ENCODE data around the gene COTL1. TPM values are rescaled to one million over a fixed set of nuclear protein-coding genes. Genes with fewer than 3 reads are reported as not detected.

Gene COTL1
- total RNA-seq, 1 experiment from 2014 or later = 34.1 TPM

DNA sequence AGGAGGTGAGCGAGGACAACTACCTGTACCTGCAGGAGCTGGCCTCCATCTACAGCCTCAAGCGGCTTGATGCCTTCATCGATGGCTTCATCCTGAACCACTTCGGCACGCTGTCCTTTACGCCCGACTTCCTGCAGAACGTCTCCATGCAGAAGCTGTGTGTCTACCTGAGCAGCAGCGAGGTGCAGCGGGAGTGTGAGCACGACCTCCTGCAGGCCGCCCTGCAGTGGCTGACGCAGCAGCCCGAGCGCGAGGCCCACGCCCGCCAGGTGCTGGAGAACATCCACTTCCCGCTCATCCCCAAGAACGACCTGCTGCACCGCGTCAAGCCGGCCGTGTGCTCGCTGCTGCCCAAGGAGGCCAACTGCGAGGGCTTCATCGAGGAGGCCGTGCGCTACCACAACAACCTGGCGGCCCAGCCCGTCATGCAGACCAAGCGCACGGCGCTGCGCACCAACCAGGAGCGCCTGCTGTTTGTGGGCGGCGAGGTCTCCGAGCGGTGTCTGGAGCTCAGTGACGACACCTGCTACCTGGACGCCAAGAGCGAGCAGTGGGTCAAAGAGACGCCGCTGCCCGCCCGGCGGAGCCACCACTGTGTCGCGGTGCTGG lies 39.5 kb upstream of the COTL1 start:
- TF ChIP-seq EZH2 (IDR thresholded peaks at IDR 0.05; ENCODE audit: borderline replicate concordance, low read depth, low read length, poor library complexity, severe bottlenecking) = no peak
- TF ChIP-seq, protein P1, sequence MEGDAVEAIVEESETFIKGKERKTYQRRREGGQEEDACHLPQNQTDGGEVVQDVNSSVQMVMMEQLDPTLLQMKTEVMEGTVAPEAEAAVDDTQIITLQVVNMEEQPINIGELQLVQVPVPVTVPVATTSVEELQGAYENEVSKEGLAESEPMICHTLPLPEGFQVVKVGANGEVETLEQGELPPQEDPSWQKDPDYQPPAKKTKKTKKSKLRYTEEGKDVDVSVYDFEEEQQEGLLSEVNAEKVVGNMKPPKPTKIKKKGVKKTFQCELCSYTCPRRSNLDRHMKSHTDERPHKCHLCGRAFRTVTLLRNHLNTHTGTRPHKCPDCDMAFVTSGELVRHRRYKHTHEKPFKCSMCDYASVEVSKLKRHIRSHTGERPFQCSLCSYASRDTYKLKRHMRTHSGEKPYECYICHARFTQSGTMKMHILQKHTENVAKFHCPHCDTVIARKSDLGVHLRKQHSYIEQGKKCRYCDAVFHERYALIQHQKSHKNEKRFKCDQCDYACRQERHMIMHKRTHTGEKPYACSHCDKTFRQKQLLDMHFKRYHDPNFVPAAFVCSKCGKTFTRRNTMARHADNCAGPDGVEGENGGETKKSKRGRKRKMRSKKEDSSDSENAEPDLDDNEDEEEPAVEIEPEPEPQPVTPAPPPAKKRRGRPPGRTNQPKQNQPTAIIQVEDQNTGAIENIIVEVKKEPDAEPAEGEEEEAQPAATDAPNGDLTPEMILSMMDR (conservative IDR thresholded peaks at IDR 0.05; ENCODE audit: low read depth, low read length) = no peak
- DNase-seq (ENCODE audit: low spot score) = no peak
- Histone ChIP-seq H3K27me3 (replicated peaks; ENCODE audit: insufficient read depth, low read depth, low read length, poor library complexity) (no peaks in the 10 kb centered on the region), H3K9me3 (ENCODE audit: low read depth, low read length, poor library complexity, severe bottlenecking) (no peaks in the 10 kb centered on the region), H3K4me1 (ENCODE audit: insufficient read depth, low read length, poor library complexity, severe bottlenecking) (no peaks in the 10 kb centered on the region), H3K27ac (ENCODE audit: low read depth, low read length, poor library complexity, severe bottlenecking) (no peak overlapping the region), H3K4me3 (ENCODE audit: low read depth, low read length, poor library complexity, severe bottlenecking) (no peak overlapping the region), H3K36me3 (ENCODE audit: insufficient read depth, low read length, poor library complexity, severe bottlenecking) (peaks cover 42% of the 10 kb centered on the region)
- POLR2A ChIA-PET (ENCODE audit: low non-redundant PET) = no interaction called here
- BruUV-seq (replicated peaks) = no TSS peak
- CTCF ChIA-PET = interaction anchor here (0.6 kb wide), 1 partner anchor 15 kb away, joined by 7 read pairs; no protein-coding TSS in a partner anchor
- intact Hi-C loops (cut with micrococcal nuclease; ENCODE audit: unreplicated experiment) = no loop called here

DNA sequence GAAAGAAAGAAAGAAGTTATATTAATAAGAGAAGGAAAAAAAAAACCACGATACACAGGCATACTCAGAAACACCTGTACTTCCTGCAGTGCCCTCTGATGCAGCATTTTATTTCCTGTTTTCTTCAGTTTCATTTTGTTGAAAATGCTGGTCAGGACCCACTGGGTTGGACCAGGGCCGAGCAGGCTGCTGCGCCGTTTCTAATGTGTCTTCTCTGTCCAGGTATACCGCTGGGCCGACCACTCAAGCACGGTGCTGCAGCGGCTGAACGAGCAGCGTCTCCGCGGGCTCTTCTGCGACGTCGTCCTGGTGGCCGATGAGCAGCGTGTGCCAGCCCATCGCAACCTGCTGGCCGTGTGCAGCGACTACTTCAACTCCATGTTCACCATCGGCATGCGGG lies 38.8 kb upstream of the COTL1 start:
- no peak overlapping the region for H3K27ac ChIP-seq (ENCODE audit: low read depth, low read length, poor library complexity, severe bottlenecking)
- H3K27me3 ChIP-seq (replicated peaks; ENCODE audit: insufficient read depth, low read depth, low read length, poor library complexity) = no peaks in the 10 kb centered on the region
- BruUV-seq (replicated peaks) = no TSS peak
- ChIA-PET POLR2A (ENCODE audit: low non-redundant PET) (no interaction called here), CTCF (interaction anchor here (0.6 kb wide), 1 partner anchor 16 kb away, joined by 7 read pairs; no protein-coding TSS in a partner anchor)
- no peaks in the 10 kb centered on the region for H3K4me1 ChIP-seq (ENCODE audit: insufficient read depth, low read length, poor library complexity, severe bottlenecking)
- no peak for DNase-seq (ENCODE audit: low spot score)
- intact Hi-C loops (cut with micrococcal nuclease; ENCODE audit: unreplicated experiment) = no loop called here
- no peak for TF ChIP-seq EZH2 (IDR thresholded peaks at IDR 0.05; ENCODE audit: borderline replicate concordance, low read depth, low read length, poor library complexity, severe bottlenecking)
- TF ChIP-seq, protein P1 (conservative IDR thresholded peaks at IDR 0.05; ENCODE audit: low read depth, low read length) = no peak
- H3K36me3 ChIP-seq (ENCODE audit: insufficient read depth, low read length, poor library complexity, severe bottlenecking) = peaks cover 35% of the 10 kb centered on the region
- H3K4me3 ChIP-seq (ENCODE audit: low read depth, low read length, poor library complexity, severe bottlenecking) = no peak overlapping the region
- H3K9me3 ChIP-seq (ENCODE audit: low read depth, low read length, poor library complexity, severe bottlenecking) = no peaks in the 10 kb centered on the region

DNA sequence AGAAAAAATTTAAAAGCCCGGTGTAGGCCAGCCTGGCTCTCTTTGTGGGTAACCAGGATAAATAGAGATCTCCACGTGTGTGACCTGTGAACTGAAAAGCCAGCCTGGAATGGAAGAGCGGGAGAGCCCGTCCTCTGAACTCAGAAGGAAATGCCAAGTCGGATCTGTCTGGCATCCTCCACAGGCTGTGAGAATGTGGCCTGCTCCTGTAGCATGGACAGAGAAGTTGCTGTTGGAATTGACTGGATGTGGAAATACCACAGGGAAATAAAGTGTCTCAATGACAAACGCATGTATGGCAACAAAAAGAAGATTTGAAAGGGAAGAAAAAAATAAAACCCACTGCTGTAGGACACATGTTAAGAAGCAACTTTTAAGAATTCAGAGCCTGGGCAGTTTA lies 37.1 kb upstream of the COTL1 start:
- ChIA-PET CTCF (no interaction called here), POLR2A (ENCODE audit: low non-redundant PET) (no interaction called here)
- no peak overlapping the region for H3K4me3 ChIP-seq (ENCODE audit: low read depth, low read length, poor library complexity, severe bottlenecking)
- peaks cover 33% of the 10 kb centered on the region for H3K36me3 ChIP-seq (ENCODE audit: insufficient read depth, low read length, poor library complexity, severe bottlenecking)
- intact Hi-C loops (cut with micrococcal nuclease; ENCODE audit: unreplicated experiment) = no loop called here
- TF ChIP-seq, protein P1 (conservative IDR thresholded peaks at IDR 0.05; ENCODE audit: low read depth, low read length) = no peak
- no peak for TF ChIP-seq EZH2 (IDR thresholded peaks at IDR 0.05; ENCODE audit: borderline replicate concordance, low read depth, low read length, poor library complexity, severe bottlenecking)
- H3K27ac ChIP-seq (ENCODE audit: low read depth, low read length, poor library complexity, severe bottlenecking) = no peak overlapping the region
- no peaks in the 10 kb centered on the region for H3K4me1 ChIP-seq (ENCODE audit: insufficient read depth, low read length, poor library complexity, severe bottlenecking)
- no peaks in the 10 kb centered on the region for H3K27me3 ChIP-seq (replicated peaks; ENCODE audit: insufficient read depth, low read depth, low read length, poor library complexity)
- no TSS peak for BruUV-seq (replicated peaks)
- no peak for DNase-seq (ENCODE audit: low spot score)
- no peaks in the 10 kb centered on the region for H3K9me3 ChIP-seq (ENCODE audit: low read depth, low read length, poor library complexity, severe bottlenecking)
